Activated CD4-positive, alpha-beta T cell treated with anti-CD3 and anti-CD28 coated beads, Interleukin-2, amount 50 U/mL, for 1 hour (primary cell): ENCODE results near the gene CA5A.

Source experiments
- DNase-seq: peaks from one replicate; pipeline ENCODE4 v3.0.0-alpha.2; 2020

Gene CA5A

DNA sequence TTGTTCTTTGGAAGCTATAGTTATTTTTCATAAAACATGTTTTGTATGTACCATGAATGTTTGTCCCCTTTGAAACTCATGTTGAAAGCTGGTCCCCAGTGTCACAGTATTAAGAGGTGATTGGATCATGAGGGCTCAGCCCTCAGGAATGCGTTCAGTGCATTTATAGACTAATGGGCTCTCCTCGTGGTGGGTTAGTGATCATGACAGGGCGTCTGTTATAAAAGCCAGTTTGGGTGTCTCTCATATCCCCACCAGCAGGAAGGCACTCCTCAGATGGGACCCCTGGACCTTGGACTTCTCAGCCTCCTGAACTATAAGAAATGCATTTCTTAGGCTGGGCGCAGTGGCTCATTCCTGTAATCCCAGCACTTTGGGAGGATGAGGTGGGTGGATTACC, 25.3 kb upstream of the CA5A start:
- no peak for DNase-seq

DNA sequence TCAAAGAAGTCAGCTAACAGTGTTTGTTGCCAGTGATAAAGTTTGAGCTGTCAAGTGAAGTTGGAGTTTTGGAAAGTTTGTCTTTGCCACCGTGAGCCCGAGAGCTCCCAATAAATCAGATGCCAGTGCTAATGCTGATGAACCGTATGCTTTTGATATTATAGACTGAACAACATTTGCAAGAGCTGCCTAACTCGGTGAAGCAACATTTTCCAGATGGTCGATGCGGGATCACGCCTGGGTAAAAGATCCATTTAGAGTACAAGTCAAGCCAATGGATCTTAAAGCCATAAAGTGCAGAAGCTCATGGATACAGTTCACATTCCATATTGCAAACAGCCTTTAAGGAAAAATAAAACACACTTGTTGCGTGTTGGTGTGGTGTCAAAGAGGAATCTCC, 24.5 kb upstream of the CA5A start:
- no peak for DNase-seq

DNA sequence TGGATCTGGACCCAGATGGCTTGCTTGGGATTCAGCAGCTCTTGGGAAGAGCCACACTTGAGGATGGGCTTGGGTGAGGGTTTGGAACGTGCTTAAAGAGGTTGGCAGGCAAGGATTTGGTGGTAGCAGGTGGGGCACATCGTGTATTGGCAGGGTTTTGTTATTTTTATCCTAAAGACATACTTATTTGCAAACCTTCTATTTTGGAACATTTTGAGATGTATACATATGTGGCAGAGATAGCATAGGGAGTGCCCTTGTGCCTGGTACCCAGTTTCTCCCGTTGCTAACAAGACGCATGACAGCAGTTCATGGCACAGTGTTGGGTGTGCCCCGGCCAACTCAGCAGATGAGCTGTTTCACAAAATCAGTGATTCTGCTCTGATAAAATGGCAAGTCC, 24.0 kb upstream of the CA5A start:
- DNase-seq: no peak

DNA sequence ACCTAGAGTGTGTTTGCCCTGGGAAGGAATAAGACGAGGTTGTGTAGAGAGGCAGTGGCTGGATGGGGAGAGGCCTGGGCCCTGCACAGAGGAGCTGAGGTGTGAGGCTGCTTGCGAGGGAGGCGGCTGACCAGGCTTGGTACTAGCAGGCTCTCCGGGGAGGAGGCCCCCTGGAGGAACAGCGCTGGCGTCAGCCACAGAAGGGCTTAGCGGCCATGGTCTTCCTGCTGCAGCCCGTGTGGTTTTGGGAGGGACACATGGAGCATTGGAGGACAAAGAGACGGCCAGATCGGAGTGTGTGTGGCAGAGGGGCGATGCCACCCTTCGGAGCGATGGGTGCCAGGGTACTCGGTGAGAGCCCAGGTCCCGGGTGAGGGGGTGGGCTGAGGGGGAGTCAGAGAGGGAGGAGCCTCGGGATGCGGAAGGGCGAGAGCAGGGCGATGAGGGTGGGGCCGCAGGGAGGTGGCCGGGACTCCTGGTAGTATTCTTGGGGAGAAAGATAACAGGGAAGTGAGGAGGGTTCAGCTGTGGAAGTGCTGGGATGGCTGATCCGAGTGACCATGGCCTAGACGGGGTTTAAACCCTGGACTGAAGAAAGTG, 23.2 kb upstream of the CA5A start:
- no peak for DNase-seq

GRCh38 chr16:87958632-87959031, 22.3 kb upstream of the CA5A start:
- no peak for DNase-seq

GRCh38 chr16:87957296-87958094, 21.2 kb upstream of the CA5A start:
- DNase-seq: no peak

- DNase-seq: peak; percentile 76
These were observed 20.3 kb upstream of the CA5A start for GRCh38 chr16:87956365-87957231.

DNA sequence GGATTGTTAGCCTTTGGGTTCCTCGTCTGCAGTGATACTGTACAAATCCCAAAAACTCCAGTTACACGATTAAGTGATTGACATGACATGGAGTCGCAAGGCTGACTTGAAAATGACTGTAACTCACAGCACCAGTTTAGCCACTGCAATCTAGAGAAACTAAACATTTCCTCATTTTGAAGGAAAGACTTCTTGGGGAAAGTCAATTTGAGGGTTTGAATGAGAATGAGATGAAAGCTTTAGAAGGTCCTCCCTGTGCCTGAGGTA, 19.7 kb upstream of the CA5A start:
- no peak for DNase-seq

DNA sequence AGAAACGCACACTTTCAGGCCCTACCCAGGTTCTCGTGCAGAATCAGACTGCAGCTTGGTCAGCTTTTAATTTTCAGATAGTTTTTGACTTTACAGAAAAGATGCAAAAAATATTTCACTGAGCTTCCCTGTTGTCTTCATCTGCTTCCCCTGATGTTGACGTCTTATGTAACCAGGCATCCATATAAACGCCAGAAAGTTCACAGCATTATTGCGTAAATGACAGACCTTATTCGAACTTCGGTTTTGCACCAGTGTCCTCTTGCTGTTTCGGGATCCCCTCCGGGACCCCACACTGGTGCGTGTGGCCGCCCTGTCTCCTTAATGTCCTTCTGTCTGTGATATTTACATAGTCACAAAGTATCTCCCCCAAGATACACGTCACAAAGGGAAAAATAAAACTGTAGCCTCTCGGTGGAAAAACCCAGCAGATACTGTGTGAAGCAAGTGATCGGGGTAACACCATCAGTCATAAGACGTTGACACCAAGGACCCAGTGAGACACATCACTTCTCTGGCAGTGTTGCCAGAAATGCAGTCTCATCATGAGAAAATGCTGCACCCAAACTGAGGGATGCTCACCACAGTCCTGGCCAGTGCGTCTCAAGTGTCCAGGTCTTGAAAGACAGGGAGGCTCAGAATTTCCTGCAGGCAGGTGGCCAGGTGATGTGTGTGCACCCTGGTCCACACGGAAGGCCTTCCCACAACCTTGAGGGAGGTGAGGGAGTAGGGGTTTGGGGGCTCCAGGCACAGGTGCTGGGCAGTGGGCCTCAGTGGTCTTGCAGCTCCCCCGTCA, 19.2 kb upstream of the CA5A start:
- DNase-seq: no peak

DNA sequence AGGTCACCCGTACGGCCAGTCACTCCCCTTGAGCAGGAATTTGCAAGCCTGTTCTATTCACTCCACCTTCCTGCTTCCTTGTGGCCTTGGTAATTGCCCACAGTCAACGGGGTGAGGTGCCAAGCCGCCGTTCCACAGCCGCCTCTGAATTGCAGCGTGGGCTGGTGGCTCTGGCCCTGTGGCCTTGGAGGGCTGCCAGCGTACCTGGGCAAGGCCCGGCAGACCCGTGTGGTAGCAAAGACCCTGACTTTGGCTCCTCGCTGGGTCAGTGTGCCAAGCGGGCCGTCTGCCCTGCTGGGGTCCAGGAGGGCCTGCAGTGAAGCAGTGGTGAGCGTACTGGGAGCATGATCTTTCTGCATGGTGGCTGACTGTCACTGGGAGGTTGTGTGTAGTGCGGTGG, 18.5 kb upstream of the CA5A start:
- DNase-seq: no peak

- DNase-seq: no peak
These were observed 18.0 kb upstream of the CA5A start for GRCh38 chr16:87954361-87954760.

GRCh38 chr16:87953308-87954215, 17.2 kb upstream of the CA5A start:
- DNase-seq: no peak

DNA sequence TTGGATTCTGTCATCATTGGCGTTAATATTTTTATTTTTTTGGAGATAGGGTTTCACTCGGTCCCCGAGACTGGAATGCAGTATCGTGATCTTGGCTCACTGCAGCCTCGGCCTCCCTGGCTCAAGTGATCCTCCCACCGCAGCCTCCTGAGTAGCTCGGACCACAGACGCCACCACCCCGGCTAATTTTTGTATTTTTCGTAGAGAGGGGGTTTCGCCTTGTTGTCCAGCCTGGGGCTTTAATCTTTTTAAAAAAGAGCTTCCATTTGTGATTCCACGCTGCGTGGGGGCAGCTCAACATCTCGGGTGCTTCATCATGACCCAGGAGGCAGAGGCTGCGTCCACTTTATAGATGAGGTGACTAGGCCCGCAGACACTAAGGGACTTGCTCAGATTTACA, 16.4 kb upstream of the CA5A start:
- DNase-seq: no peak

DNA sequence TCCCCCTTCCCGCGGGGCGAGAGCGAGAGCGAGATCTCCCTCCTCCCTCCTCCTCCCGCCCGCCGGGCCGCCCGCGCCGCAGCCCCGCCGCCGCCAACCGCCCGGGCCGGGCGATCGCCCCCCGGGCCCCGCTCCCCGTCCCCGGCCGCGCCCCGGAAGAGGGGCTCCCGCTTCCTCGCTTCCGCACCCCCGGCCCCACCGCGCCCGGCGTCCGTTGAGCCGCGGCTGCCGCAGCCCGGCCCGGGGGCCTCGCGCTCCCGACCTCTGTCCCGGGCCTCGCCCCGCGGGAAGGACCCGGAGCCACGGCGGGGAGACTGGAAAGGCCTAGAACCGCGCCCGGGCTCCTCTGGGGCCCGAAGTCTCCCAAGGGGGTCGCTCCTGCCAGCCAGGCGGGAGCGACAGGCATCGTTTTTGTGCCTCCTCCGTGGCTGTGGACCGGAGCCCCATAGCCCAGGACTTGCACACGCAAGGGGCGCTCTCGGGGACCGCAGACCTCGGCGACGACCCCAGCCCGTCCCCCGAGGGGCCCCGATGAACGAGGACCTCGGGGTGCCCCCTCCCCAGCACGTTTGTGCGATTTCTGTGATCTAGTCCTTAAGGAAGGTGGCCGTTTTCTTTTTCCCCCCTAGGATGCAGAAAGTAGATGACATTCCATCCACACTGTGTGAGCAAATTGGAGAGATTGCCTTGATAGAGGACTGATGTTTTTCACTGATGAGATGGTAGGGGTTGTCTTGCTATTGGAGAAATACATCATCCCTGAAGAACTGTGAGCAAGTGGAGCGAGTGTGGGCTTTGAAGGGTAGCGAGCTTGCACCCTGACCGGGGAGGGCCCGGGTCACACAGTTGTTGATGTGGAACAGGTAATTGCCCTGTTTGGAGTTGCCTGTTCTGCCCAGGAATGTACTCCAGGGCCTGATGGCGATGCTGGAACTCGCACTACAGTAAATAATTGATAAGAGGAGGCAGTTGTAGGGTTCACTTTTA, 15.5 kb upstream of the CA5A start:
- DNase-seq: peak; percentile 34

- DNase-seq: peak; percentile 95
These were observed 14.6 kb upstream of the CA5A start, which contains the start of gene BANP for GRCh38 chr16:87950765-87951551. Gene BANP, plus strand, starts transcription at chr16:87951434. Its CDS starts 23,682 bp downstream, at chr16:87975116.

- no peak for DNase-seq
These were observed 12.9 kb upstream of the CA5A start for GRCh38 chr16:87949071-87949744.

DNA sequence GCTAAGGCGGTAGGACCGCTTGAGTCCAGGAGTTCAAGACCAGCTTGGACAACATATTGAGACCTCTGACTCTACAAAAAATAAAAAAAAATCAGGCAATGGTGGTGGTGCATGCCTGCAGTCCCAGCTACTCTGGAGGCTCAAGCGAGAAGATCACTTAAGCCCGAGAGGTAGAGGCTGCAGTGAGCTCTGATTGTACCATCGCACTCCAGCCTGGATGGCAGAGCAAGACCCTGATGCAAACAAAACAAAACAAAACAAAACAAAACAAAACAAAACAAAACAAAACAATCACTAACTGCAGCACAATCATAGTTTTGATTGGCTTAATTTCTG, 12.4 kb upstream of the CA5A start:
- DNase-seq: no peak

DNA sequence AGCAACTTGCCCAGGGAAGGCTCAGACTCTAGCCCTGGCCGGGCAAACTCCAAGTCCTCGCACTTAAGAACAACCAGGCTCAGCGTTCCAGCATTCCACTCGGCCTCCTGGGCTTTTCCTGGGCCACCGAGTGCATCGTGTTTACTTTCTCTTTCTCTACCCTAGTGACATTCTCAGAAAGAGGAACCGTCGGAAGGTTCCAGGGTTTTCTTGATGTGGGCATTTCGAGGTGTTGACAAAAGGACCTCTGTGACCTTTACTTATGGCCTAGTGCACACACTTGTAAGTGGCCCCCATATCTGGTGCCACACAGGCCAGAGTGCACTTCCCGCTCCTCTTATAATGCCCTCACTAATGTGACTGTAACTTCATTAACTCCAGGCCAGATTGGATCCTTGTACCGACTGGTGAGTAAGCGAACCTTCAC, 11.8 kb upstream of the CA5A start:
- no peak for DNase-seq

DNA sequence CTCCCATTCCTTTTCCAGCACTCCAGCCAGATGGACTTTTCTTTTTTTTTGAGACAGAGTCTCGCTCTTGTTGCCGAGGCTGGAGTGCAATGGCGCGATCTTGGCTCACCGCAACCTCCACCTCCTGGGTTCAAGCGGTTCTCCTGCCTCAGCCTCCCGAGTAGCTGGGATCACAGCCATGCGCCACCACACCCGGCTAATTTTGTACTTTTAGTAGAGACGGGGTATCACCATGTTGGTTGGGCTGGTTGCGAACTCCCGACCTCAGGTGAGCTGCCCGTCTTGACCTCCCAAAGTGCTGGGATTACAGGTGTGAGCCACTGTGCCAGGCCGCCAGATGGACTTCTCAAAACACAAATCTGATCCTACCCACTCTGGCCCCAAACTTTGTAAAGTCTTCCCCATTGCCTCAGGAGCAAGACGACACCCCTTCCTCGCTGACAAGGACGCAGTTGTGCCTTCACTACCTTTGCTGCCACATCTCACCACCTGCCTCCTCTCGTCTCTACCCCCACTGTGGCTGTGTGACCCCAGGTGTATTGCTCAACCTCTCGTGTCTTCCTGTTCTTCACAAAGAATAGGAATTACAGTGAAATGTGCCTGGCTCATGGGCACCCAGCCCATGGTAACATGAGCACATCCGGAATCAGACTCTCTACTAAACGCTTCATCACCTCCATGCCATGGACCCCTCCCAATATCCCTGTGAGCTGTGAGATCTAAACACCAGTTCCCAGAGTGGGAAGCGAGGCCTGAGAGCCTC, 11.2 kb upstream of the CA5A start:
- DNase-seq: no peak
